HG03342 (cell line): ENCODE results near the gene SYP.
"Not testable (repeated sequence)": the region's sequence is repeated elsewhere in the genome, so short reads cannot be mapped to it uniquely, and the experiment has no call there.

Source experiments
- ATAC-seq: cut with Tn5 transposase; IDR thresholded peaks from one replicate; pipeline ENCODE4 v1.9.1; 2021; ENCODE audit warnings: mild to moderate bottlenecking, moderate library complexity; ENCODE audit not compliant: unreplicated experiment

Gene SYP

DNA sequence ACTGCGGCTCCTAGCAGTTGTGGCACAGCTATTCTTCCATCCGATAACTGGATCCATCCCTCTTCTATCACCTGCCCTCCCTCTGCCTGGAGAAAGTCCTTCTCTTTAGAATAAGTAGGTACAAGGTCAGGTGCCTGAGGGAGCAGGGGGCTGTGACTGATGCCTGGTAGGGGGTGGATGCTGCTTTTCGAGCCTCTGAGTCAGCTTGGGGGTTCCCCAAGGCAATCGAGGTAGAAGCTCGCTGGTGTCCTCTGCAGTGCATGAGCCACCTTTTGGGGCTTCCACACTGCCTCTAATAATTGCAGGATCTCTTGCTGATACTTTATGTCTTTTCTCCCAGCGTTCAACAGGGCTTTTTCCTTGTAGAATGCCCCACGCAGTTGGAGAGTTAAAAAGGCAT lies 56.8 kb downstream of the SYP start:
- ATAC-seq, result not testable (repeated sequence)

DNA sequence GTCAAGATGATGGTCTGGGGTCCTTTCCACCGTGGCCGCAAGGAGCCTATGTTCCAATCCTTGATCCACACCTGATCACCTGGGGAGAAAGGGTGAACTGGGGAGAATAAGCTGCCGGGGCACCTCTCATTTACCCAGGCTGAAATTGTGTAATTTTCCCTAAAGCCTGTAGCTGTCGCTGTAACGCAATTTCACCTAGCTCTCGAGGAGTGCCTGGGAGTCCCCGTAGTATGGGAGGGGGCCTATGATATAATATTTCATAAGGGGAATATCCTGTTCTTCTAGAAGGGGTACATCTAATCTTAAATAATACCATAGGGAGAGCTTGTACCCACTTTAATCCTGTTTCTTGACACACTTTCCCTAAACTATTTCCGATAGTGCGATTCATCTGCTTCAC lies 57.7 kb downstream of the SYP start:
- not testable (repeated sequence) for ATAC-seq

DNA sequence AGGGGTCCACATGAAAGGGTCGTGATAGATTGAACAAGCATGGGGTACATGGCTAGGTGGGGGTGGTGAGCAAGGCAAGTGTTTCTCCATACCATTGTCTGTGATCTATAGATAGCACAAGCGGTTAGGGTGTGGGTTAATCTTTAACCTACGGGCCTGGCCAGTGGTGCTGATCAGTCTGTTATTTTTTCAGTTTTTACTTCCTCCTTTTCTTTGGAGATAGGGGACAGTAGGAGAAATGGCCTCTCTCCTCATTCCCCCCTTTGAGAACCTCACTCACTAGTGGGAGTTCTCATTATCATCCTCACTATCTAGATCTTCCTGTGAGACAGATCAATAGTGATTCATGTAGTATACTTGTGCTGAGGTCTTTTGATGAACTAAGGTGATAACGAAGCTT lies 60.3 kb downstream of the SYP start:
- no peak for ATAC-seq
